Measurements from ENCODE around the gene CD164L2.

CD164L2 gene

GRCh38 chr1:27333717-27334279 is 49.3 kb downstream of the CD164L2 start:
- peak in 1 of 10 donors; percentile 54 for DNase-seq
- intact Hi-C loops (cut with DNase I), result loop anchor here (10.0 kb wide), 1 partner anchor 51 kb away; the partner anchor contains the start of gene CD164L2

GRCh38 chr1:27332536-27333281 is 50.4 kb downstream of the CD164L2 start:
- intact Hi-C loops (cut with DNase I), result loop anchor here (10.0 kb wide), 1 partner anchor 52 kb away; the partner anchor contains the start of gene CD164L2
- peak in 7 of 10 donors; percentile 33 to 93 (median 59) for DNase-seq

DNA sequence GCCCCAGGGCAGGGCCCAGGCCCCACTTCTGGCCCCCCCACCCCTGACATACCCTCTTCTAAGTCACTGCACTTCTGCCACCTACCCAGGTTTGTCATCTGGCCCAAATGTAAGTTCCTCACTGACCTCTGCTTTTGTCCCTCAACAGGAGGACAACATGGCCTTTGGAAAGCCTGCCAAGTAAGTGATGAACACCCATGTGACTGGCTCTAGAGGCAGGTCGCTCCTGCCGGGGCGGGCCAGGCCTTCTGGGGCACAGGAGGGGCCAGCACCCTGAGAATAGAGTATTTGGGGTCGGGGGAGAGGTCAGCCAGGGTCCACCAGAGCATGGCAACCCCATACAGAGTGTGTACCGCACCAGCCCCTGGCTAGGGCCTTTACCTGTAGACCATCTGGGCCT is 51.2 kb downstream of the CD164L2 start:
- intact Hi-C loops (cut with DNase I), result loop anchor here (10.0 kb wide), 1 partner anchor 53 kb away; the partner anchor contains the start of gene CD164L2
- peak in 1 of 10 donors; percentile 47 for DNase-seq

DNA sequence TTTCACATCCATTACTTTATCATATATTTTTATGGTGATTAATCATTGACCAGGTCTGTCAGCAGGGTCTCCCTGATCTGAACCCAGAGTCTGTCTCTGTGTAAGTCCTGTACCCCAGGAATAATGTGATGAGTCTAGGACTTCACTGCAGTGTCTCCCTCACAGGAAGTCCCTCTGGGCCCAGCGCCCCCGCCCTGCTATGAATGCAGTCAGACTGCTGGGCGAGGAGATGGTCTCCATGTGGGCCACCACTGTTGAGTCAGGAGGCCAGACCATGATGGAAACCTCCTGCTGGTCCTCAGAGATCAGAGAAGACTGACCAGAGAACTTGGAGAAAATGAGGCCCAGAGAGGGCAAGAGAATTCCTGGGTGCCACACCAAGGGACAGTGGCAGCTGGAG is 51.7 kb downstream of the CD164L2 start:
- intact Hi-C loops (cut with DNase I), result loop anchor here (10.0 kb wide), 1 partner anchor 53 kb away; the partner anchor contains the start of gene CD164L2

GRCh38 chr1:27330786-27331185 is 52.3 kb downstream of the CD164L2 start:
- intact Hi-C loops (cut with DNase I), result loop anchor here (10.0 kb wide), 1 partner anchor 54 kb away; the partner anchor contains the start of gene CD164L2
- DNase-seq, result peak in 1 of 10 donors; percentile 48

More for the DNA sequence above, 51.7 kb downstream of the CD164L2 start:
- DNase-seq, result peak in 1 of 10 donors; percentile 40

Data from posterior cingulate gyrus (tissue), 11 donors.